ENCODE measurements around the gene RELN. TPM values are rescaled to one million over a fixed set of nuclear protein-coding genes. Genes with fewer than 3 reads are reported as not detected.

RELN gene
- total RNA-seq, 1 experiment from 2014 or later = 0.02 TPM

DNA sequence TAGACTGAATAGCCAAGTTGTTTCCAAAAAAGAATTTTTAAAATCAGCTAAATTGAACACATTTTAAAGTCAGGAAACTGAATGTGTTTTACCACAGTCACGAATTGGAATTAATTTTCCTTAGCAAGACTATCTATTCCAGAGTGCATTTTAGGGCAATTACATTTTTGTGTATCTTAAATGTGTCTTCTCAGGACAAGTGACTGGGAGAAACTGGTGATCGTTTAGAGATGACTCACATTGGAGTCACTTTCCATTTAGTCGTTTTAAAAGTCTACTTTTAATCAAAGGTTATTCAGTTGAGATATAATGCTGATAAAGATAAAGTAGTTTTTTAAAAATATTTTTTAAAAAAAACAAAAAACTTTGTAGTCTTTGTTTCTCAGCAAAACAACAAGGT lies 351.7 kb downstream of the RELN start:
- no peaks in the 10 kb centered on the region for H3K9me3 Mint-ChIP-seq
- no peak overlapping the region for H2BK20ac ChIP-seq (ENCODE audit: low read depth, low read length, poor library complexity, severe bottlenecking)
- H3K27ac ChIP-seq (ENCODE audit: insufficient read length, low read depth, low read length) = no peak overlapping the region
- H2BK12ac ChIP-seq (ENCODE audit: insufficient read length, low read depth, low read length) = no peak overlapping the region
- WGBS (ENCODE audit: extremely low coverage, insufficient read length, low lambda C conversion rate) = no CpG with 5 or more reads among the region's 3 CpGs
- H2BK5ac ChIP-seq (ENCODE audit: insufficient read length, low read length) = no peak overlapping the region
- TF ChIP-seq, protein P1, sequence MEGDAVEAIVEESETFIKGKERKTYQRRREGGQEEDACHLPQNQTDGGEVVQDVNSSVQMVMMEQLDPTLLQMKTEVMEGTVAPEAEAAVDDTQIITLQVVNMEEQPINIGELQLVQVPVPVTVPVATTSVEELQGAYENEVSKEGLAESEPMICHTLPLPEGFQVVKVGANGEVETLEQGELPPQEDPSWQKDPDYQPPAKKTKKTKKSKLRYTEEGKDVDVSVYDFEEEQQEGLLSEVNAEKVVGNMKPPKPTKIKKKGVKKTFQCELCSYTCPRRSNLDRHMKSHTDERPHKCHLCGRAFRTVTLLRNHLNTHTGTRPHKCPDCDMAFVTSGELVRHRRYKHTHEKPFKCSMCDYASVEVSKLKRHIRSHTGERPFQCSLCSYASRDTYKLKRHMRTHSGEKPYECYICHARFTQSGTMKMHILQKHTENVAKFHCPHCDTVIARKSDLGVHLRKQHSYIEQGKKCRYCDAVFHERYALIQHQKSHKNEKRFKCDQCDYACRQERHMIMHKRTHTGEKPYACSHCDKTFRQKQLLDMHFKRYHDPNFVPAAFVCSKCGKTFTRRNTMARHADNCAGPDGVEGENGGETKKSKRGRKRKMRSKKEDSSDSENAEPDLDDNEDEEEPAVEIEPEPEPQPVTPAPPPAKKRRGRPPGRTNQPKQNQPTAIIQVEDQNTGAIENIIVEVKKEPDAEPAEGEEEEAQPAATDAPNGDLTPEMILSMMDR (conservative IDR thresholded peaks at IDR 0.05) = no peak
- no peaks in the 10 kb centered on the region for H3K9me3 ChIP-seq (ENCODE audit: control insufficient read depth, low read depth, low read length)
- H3K4me2 ChIP-seq (ENCODE audit: insufficient read depth, insufficient read length, low read length) = no peak overlapping the region
- DNase-seq = no peak
- no peak overlapping the region for H3K18ac ChIP-seq (ENCODE audit: insufficient read length, low read depth, low read length)
- H3K79me1 ChIP-seq (ENCODE audit: insufficient read depth, low read depth, low read length, poor library complexity, severe bottlenecking) = no peaks in the 10 kb centered on the region
- H3K14ac ChIP-seq (ENCODE audit: insufficient read depth, low read length) = no peak overlapping the region
- H2BK15ac ChIP-seq (ENCODE audit: low read depth, low read length) = no peak overlapping the region
- H2AK5ac ChIP-seq (ENCODE audit: insufficient read length, low read length) = no peak overlapping the region
- no peak overlapping the region for H3K23ac ChIP-seq (ENCODE audit: insufficient read length, low read depth, low read length)
- no peaks in the 10 kb centered on the region for H3K4me1 ChIP-seq (ENCODE audit: insufficient read depth, low read length)
- H4K5ac ChIP-seq (ENCODE audit: insufficient read length, low read depth, low read length) = no peak overlapping the region
- H3K4ac ChIP-seq (ENCODE audit: low read depth, low read length) = no peak overlapping the region
- no peak overlapping the region for H3K56ac ChIP-seq (ENCODE audit: insufficient read length, low read depth, low read length)
- no peaks in the 10 kb centered on the region for H3K4me1 Mint-ChIP-seq
- no peak overlapping the region for H4K8ac ChIP-seq (replicated peaks; ENCODE audit: insufficient read length, low read depth, low read length)
- H2AFZ ChIP-seq (ENCODE audit: low read length) = no peak overlapping the region
- H3K27ac Mint-ChIP-seq = no peak overlapping the region
- H3K27me3 Mint-ChIP-seq (ENCODE audit: low read depth) = no peaks in the 10 kb centered on the region
- no peak overlapping the region for H4K91ac ChIP-seq (ENCODE audit: insufficient read length, low read depth, low read length)
- no peak overlapping the region for H2BK120ac ChIP-seq (ENCODE audit: low read depth, low read length, poor library complexity, severe bottlenecking)
- no peak overlapping the region for H3K9ac ChIP-seq (ENCODE audit: extremely low read depth, insufficient read length, low read length)
- no peaks in the 10 kb centered on the region for H3K79me2 ChIP-seq (ENCODE audit: insufficient read depth, low read length)
- no peaks in the 10 kb centered on the region for H4K20me1 ChIP-seq (ENCODE audit: control insufficient read depth, insufficient read depth, insufficient read length)
- no peaks in the 10 kb centered on the region for H3K36me3 Mint-ChIP-seq (ENCODE audit: insufficient read depth in 1 of 3, low read depth in 3 of 3)
- H3K27me3 ChIP-seq (ENCODE audit: insufficient read depth, low read length) = no peaks in the 10 kb centered on the region
- H3K23me2 ChIP-seq (ENCODE audit: insufficient read length, low read depth, low read length, poor library complexity, severe bottlenecking) = no peaks in the 10 kb centered on the region
- H3K4me3 Mint-ChIP-seq = no peak overlapping the region
- no peak overlapping the region for H3T11ph ChIP-seq (ENCODE audit: low read length)

Data from H9 (cell line).